GM21515 (cell line): ENCODE results near the gene IL1B.
A peak's percentile ranks its signal among the peaks of the same experiment; 100 is the strongest.

Source experiments
- ATAC-seq: cut with Tn5 transposase; IDR thresholded peaks from one replicate; pipeline ENCODE4 v1.9.1; 2021; ENCODE audit not compliant: unreplicated experiment

IL1B gene

DNA sequence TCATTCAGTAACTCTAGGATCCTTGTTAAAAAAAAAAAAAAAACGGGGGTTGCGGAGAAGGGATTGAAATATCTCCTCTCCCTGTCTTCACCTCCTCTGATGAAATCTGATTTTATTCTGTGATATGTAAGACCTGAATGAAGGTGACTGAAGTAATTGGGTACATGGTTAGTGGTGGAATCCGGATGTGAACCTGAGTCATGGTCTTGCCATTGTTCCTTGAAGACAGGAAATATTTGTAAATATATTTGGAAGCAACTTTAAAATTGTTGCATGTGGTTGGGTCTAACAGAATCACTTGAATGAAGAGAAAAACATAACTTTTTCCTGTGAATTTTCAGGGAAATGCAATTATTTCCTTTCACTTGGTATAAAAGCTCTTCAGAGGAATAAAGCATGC, 49.3 kb downstream of the IL1B start:
- ATAC-seq: no peak

DNA sequence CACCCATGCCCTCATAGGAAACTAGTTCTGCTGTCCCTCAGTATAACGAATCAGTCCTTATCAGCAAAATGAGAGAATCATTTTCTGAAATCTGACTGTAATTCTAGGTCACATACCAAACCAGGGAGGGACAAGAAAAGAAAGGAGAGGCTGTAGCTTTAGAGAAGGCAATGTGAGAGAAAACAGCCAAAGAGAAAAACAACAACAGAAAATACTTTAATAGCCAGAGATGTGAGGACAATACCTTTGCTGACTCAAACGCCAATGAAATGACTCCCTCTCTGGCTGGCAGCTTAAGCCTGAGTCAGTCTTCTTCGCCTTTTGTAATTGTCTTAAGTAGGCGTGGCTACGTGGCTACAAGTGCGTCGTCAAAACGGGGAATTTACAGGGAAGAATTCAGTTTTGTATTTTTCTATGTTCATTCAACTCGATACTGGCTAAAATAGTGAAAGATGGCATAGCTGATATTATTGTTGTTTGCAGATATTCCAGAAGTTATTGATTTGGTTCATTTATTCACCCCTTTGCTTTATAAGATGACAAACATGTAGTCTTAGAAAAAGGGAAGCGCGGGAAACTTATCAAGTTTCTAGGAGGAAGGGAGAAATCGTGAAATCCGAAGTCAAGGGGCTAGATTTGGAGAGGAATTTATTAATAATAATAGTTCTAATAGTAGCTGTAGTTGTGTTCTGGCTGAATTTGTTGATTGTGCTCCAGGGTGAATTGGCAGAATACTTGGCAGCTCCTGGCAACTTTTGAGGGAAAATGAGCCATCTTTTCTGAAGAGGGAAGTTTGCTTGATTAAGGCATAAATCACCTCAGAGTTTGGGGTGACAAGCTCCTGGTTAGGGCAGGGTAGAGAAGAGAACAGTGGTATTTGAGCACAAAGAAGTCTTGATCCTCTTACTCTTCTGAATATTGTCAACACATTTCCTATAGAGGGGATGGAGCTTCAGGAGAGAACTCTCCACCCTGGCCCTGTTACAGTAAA, 52.1 kb downstream of the IL1B start, which contains the start of gene IL1A:
IL1A (minus strand) TSS at position 295 of the 991 bp plus-strand sequence. CDS start 723 bp downstream, outside the sequence.
- ATAC-seq: no peak

DNA sequence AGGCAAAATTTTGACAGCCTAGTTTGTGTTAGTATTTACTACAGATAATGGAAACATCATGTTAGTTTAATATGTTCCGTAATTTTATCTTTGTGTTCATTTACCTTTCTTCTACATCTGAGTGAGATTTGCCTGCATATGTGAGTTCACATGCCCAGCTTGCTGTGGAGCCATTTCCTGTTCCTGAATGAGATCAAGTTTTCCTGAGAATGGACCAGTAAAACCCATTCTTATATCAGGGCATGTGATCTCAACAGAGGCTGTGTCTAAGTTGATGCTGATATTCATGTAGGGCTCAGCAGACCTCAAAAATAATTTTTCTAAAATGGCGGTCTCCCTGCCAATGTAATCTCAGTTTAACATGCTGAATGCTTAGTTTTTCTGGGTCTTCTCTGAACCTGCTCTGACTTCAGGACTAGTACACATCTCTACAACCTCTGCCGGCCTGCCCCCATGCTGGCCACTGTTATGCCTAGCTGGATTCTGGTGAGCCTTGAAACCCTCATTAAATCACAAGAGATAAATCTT, 53.3 kb downstream of the IL1B start:
- no peak for ATAC-seq

DNA sequence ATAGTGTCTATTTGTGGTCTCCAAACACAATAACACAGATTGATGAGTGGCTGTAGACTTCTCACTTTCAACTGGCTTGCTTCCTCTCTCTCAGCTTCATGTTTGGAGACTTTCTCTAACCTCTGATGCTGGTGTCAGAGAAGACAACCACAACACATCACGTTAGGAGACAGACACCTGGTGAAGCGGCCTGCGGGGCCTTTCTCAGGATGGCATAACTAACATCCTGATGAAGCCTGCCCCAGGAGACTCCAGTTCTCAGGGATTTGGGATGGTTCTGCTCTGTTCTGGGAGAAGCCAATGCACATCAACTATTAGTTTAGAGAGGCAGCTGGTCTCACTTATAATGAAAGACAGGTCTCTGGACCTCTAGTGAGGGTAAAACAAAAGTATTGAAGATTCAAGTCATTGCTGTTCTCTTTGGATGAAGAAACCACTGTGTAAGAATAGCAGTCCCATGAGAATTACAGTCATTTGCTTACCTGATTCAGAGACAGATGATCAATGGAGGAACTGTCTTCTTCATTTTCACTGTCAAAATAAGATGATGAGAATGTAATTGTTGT, 54.3 kb downstream of the IL1B start:
- peak; percentile 87 for ATAC-seq
